ENCODE measurements around the gene SLC7A6.

The SLC7A6 gene

GRCh38 chr16:68300734-68301459, 36.6 kb downstream of the SLC7A6 start:
- DNase-seq (ENCODE audit: low read depth, low spot score): peak; percentile 68

- no peak for DNase-seq (ENCODE audit: low read depth, low spot score)
These were observed 42.3 kb downstream of the SLC7A6 start for GRCh38 chr16:68306633-68307032.

- no peak for DNase-seq (ENCODE audit: low read depth, low spot score)
These were observed 45.5 kb downstream of the SLC7A6 start for GRCh38 chr16:68309799-68310198.

GRCh38 chr16:68310437-68310773, 46.1 kb downstream of the SLC7A6 start:
- no peak for DNase-seq (ENCODE audit: low read depth, low spot score)

GRCh38 chr16:68310774-68311511, 46.6 kb downstream of the SLC7A6 start, which contains the start of the genes PRMT7 and SLC7A6OS:
TSS of gene PRMT7 (plus strand) at chr16:68311019. CDS start at chr16:68315980, 4,961 bp downstream.
TSS of gene SLC7A6OS (minus strand) at chr16:68310946. CDS start at chr16:68310926, 20 bp downstream.
- peak; percentile 96 for DNase-seq (ENCODE audit: low read depth, low spot score)

GRCh38 chr16:68313116-68313515, 48.8 kb downstream of the SLC7A6 start:
- DNase-seq (ENCODE audit: low read depth, low spot score): no peak

- no peak for DNase-seq (ENCODE audit: low read depth, low spot score)
These were observed 55.0 kb downstream of the SLC7A6 start for GRCh38 chr16:68319185-68319908.

- DNase-seq (ENCODE audit: low read depth, low spot score): no peak
These were observed 60.0 kb downstream of the SLC7A6 start for GRCh38 chr16:68324336-68324735.

GRCh38 chr16:68324780-68325357, 60.5 kb downstream of the SLC7A6 start:
- DNase-seq (ENCODE audit: low read depth, low spot score): no peak

- peak; percentile 93 for DNase-seq (ENCODE audit: low read depth, low spot score)
These were observed 64.0 kb downstream of the SLC7A6 start for GRCh38 chr16:68328151-68328859.

GRCh38 chr16:68328860-68329390, 64.6 kb downstream of the SLC7A6 start:
- no peak for DNase-seq (ENCODE audit: low read depth, low spot score)

GRCh38 chr16:68331879-68332410, 67.6 kb downstream of the SLC7A6 start:
- peak; percentile 83 for DNase-seq (ENCODE audit: low read depth, low spot score)

GRCh38 chr16:68332411-68333121, 68.2 kb downstream of the SLC7A6 start:
- no peak for DNase-seq (ENCODE audit: low read depth, low spot score)

GRCh38 chr16:68335175-68335574, 70.8 kb downstream of the SLC7A6 start:
- peak; percentile 42 for DNase-seq (ENCODE audit: low read depth, low spot score)

GRCh38 chr16:68338326-68339119, 74.2 kb downstream of the SLC7A6 start:
- DNase-seq (ENCODE audit: low read depth, low spot score): no peak

GRCh38 chr16:68339214-68339613, 74.9 kb downstream of the SLC7A6 start:
- no peak for DNase-seq (ENCODE audit: low read depth, low spot score)

- peak; percentile 77 for DNase-seq (ENCODE audit: low read depth, low spot score)
These were observed 78.3 kb downstream of the SLC7A6 start for GRCh38 chr16:68342620-68343019.

GRCh38 chr16:68343137-68343536, 78.8 kb downstream of the SLC7A6 start:
- DNase-seq (ENCODE audit: low read depth, low spot score): no peak

GRCh38 chr16:68344252-68344651, 79.9 kb downstream of the SLC7A6 start:
- no peak for DNase-seq (ENCODE audit: low read depth, low spot score)

All from astrocyte of the hippocampus (primary cell).